CD4-positive, alpha-beta T cell treated with Interleukin-1 beta for 1 hour (primary cell): ENCODE data around the gene TDRD7.
"Not testable (repeated sequence)": the region's sequence is repeated elsewhere in the genome, so short reads cannot be mapped to it uniquely, and the experiment has no call there.

Experiments used
- DNase-seq, 2 donors: peaks; one replicate each; pipeline ENCODE4 v3.0.0-alpha.2; 2020 to 2022

The TDRD7 gene

GRCh38 chr9:97484134-97484533 lies 72.2 kb downstream of the TDRD7 start:
- no peak for DNase-seq

GRCh38 chr9:97487107-97487506 lies 75.2 kb downstream of the TDRD7 start:
- DNase-seq: no peak

- no peak for DNase-seq
Measured at GRCh38 chr9:97487861-97488260, 76.0 kb downstream of the TDRD7 start.

GRCh38 chr9:97491216-97491999 lies 79.5 kb downstream of the TDRD7 start:
- no peak for DNase-seq

- not testable (repeated sequence) for DNase-seq
Measured at GRCh38 chr9:97497558-97498375, 85.9 kb downstream of the TDRD7 start.

- DNase-seq: not testable (repeated sequence)
Measured at GRCh38 chr9:97498846-97499245, 87.0 kb downstream of the TDRD7 start.

- DNase-seq: no peak
Measured at GRCh38 chr9:97500263-97500662, 88.4 kb downstream of the TDRD7 start.

- no peak for DNase-seq
Measured at GRCh38 chr9:97500765-97501176, 88.9 kb downstream of the TDRD7 start.

- peak; percentile 25 to 27 for DNase-seq
Measured at GRCh38 chr9:97501177-97501971, 89.5 kb downstream of the TDRD7 start, which contains the start of gene TMOD1. Gene TMOD1, plus strand, starts transcription at chr9:97501666. Its CDS starts 22,523 bp downstream, at chr9:97524189.

GRCh38 chr9:97501972-97502221 lies 90.0 kb downstream of the TDRD7 start:
- no peak for DNase-seq

- DNase-seq: no peak
Measured at GRCh38 chr9:97502222-97502983, 90.5 kb downstream of the TDRD7 start.

GRCh38 chr9:97502984-97503861 lies 91.3 kb downstream of the TDRD7 start:
- DNase-seq: no peak

- DNase-seq: no peak
Measured at GRCh38 chr9:97503862-97504210, 91.9 kb downstream of the TDRD7 start.

- DNase-seq: no peak
Measured at GRCh38 chr9:97504381-97505216, 92.7 kb downstream of the TDRD7 start.

GRCh38 chr9:97505845-97506244 lies 93.9 kb downstream of the TDRD7 start:
- DNase-seq: no peak

GRCh38 chr9:97506306-97506705 lies 94.4 kb downstream of the TDRD7 start:
- DNase-seq: no peak

- no peak for DNase-seq
Measured at GRCh38 chr9:97506787-97507186, 94.9 kb downstream of the TDRD7 start.

GRCh38 chr9:97507428-97507984 lies 95.6 kb downstream of the TDRD7 start:
- DNase-seq: no peak

GRCh38 chr9:97508852-97509251 lies 97.0 kb downstream of the TDRD7 start:
- no peak for DNase-seq
